PC-3 (cell line): ENCODE data around the gene SLCO2B1. TPM values are rescaled to one million over a fixed set of nuclear protein-coding genes. Genes with fewer than 3 reads are reported as not detected.

Experiments used
- ATAC-seq: fragments of 200-7000 bp; cut with Tn5 transposase; 2 replicates; pipeline ENCODE4 v1.9.1; 2020; ENCODE audit warnings: mild to moderate bottlenecking, moderate library complexity
- BruUV-seq: library from RNA; stranded (reverse); fragments of 400-500 nt; replicated peaks from 2 replicates; lab custom pipeline; 2021; lab: Mats Ljungman, UMichigan
- CTCF ChIA-PET: fragments of 300-600 bp; sonication (Branson Sonifier 250); formaldehyde crosslinking; loops from one replicate; lab custom pipeline; 2022; ENCODE audit warnings: antibody characterized with exemption; lab: Charles Lee
- POLR2A ChIA-PET: fragments of 300-600 bp; sonication (Branson Sonifier 250); formaldehyde crosslinking; loops from one replicate; lab custom pipeline; 2022; ENCODE audit warnings: antibody characterized with exemption; ENCODE audit not compliant: unreplicated experiment; lab: Charles Lee
- DNase-seq: peaks from one replicate; pipeline ENCODE4 v3.0.0-alpha.2; 2015
- H2AFZ ChIP-seq: fragments of 300-600 bp; sonication (generic); 2 replicates; pipeline ENCODE4 v1.6.0; 2016; ENCODE audit warnings: antibody characterized with exemption, low read length
- H3F3A ChIP-seq: fragments of 300-600 bp; sonication (generic); one replicate; pipeline ENCODE4 v1.6.0; 2017; ENCODE audit warnings: antibody characterized with exemption, low read length, control low read depth, mild to moderate bottlenecking; ENCODE audit not compliant: unreplicated experiment
- H3K27ac ChIP-seq: fragments of 300-600 bp; sonication (generic); 2 replicates; pipeline ENCODE4 v1.5.1; 2016; ENCODE audit warnings: mild to moderate bottlenecking, low read length
- H3K27me3 ChIP-seq: fragments of 300-600 bp; sonication (generic); 2 replicates; pipeline ENCODE4 v1.6.1; 2016; ENCODE audit warnings: low read length, mixed read lengths
- H3K36me3 ChIP-seq: fragments of 300-600 bp; sonication (generic); 2 replicates; pipeline ENCODE4 v1.6.1; 2016; ENCODE audit warnings: low read depth, mixed run types, low read length, mixed read lengths
- H3K4me1 ChIP-seq: fragments of 300-600 bp; sonication (generic); 2 replicates; pipeline ENCODE4 v1.5.1; 2016; ENCODE audit warnings: low read length; ENCODE audit not compliant: insufficient read depth
- H3K4me2 ChIP-seq: fragments of 300-600 bp; sonication (generic); 2 replicates; pipeline ENCODE4 v1.6.0; 2016; ENCODE audit warnings: low read length
- H3K4me3 ChIP-seq: fragments of 300-600 bp; sonication (generic); 2 replicates; pipeline ENCODE4 v1.5.1; 2016; ENCODE audit warnings: mild to moderate bottlenecking, low read length, mixed read lengths
- H3K79me2 ChIP-seq: fragments of 300-600 bp; sonication (generic); 2 replicates; pipeline ENCODE4 v1.6.1; 2017; ENCODE audit warnings: low read length, mixed read lengths
- H3K9ac ChIP-seq: fragments of 300-600 bp; sonication (generic); 2 replicates; pipeline ENCODE4 v1.6.0; 2016; ENCODE audit warnings: mild to moderate bottlenecking, low read length
- H3K9me2 ChIP-seq: fragments of 300-600 bp; sonication (generic); replicated peaks from 2 replicates; pipeline ENCODE4 v1.6.1; 2016; ENCODE audit warnings: mixed run types, low read length, mixed read lengths
- H3K9me3 ChIP-seq: fragments of 300-600 bp; sonication (generic); 2 replicates; pipeline ENCODE4 v1.6.1; 2016; ENCODE audit warnings: low read length, mixed read lengths
- H4K20me1 ChIP-seq: fragments of 300-600 bp; sonication (generic); 2 replicates; pipeline ENCODE4 v1.6.1; 2016; ENCODE audit warnings: low read length, mixed read lengths
- EZH2 ChIP-seq: fragments of 300-600 bp; sonication (generic); IDR thresholded peaks from one replicate; pipeline ENCODE4 v1.6.1; 2017; ENCODE audit warnings: antibody characterized with exemption, mild to moderate bottlenecking, low read length; ENCODE audit not compliant: unreplicated experiment
- EZH2phosphoT487 ChIP-seq: fragments of 300-600 bp; sonication (generic); IDR thresholded peaks from 2 replicates; pipeline ENCODE4 v1.6.1; 2018; ENCODE audit warnings: mild to moderate bottlenecking, antibody characterized with exemption, low read length, borderline replicate concordance
- intact Hi-C: fragments of 100-400 bp; cut with micrococcal nuclease; formaldehyde crosslinking; loops from 2 replicates; pipeline ENCODE4 v1.9.0; 2023
- total RNA-seq: library from RNA; depleted of rRNA; stranded (reverse); fragments of >200 nt; gene quantifications from 2 replicates; pipeline ENCODE4 v1.2.3, GENCODE V29; 2014
- TF ChIP-seq, protein P1 (sequence below): fragments of 300-600 bp; sonication (generic); conservative IDR thresholded peaks from 2 replicates; pipeline ENCODE4 v1.5.1; 2017; ENCODE audit warnings: antibody characterized with exemption, low read depth, mild to moderate bottlenecking, low read length

Gene SLCO2B1
- total RNA-seq, 1 experiment from 2014 or later, result not detected

GRCh38 chr11:75114465-75114864 is 36.4 kb upstream of the SLCO2B1 start:
- H3F3A ChIP-seq, result no peaks in the 10 kb centered on the region
- intact Hi-C loops, result no loop called here
- no peak for ATAC-seq
- H3K4me3 ChIP-seq, result no peak overlapping the region
- no peak overlapping the region for H3K9ac ChIP-seq
- CTCF ChIA-PET, result no interaction called here
- H2AFZ ChIP-seq, result no peak overlapping the region
- H3K79me2 ChIP-seq, result no peaks in the 10 kb centered on the region
- H3K27ac ChIP-seq, result no peak overlapping the region
- TF ChIP-seq EZH2 (no peak), EZH2phosphoT487 (no peak)
- TF ChIP-seq, protein P1, sequence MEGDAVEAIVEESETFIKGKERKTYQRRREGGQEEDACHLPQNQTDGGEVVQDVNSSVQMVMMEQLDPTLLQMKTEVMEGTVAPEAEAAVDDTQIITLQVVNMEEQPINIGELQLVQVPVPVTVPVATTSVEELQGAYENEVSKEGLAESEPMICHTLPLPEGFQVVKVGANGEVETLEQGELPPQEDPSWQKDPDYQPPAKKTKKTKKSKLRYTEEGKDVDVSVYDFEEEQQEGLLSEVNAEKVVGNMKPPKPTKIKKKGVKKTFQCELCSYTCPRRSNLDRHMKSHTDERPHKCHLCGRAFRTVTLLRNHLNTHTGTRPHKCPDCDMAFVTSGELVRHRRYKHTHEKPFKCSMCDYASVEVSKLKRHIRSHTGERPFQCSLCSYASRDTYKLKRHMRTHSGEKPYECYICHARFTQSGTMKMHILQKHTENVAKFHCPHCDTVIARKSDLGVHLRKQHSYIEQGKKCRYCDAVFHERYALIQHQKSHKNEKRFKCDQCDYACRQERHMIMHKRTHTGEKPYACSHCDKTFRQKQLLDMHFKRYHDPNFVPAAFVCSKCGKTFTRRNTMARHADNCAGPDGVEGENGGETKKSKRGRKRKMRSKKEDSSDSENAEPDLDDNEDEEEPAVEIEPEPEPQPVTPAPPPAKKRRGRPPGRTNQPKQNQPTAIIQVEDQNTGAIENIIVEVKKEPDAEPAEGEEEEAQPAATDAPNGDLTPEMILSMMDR, result no peak
- no TSS peak for BruUV-seq
- no peaks in the 10 kb centered on the region for H3K4me1 ChIP-seq
- POLR2A ChIA-PET, result no interaction called here
- no peak overlapping the region for H3K4me2 ChIP-seq
- H3K27me3 ChIP-seq, result peaks cover 8% of the 10 kb centered on the region
- no peaks in the 10 kb centered on the region for H3K36me3 ChIP-seq
- H4K20me1 ChIP-seq, result no peaks in the 10 kb centered on the region
- peaks cover 8% of the 10 kb centered on the region for H3K9me3 ChIP-seq
- no peaks in the 10 kb centered on the region for H3K9me2 ChIP-seq
- no peak for DNase-seq

- Histone ChIP-seq H3K27ac (no peak overlapping the region), H3K9me3 (peaks cover 8% of the 10 kb centered on the region), H2AFZ (no peak overlapping the region), H3K79me2 (no peaks in the 10 kb centered on the region), H4K20me1 (no peaks in the 10 kb centered on the region), H3F3A (no peaks in the 10 kb centered on the region), H3K27me3 (peaks cover 8% of the 10 kb centered on the region), H3K4me2 (no peak overlapping the region), H3K4me3 (no peak overlapping the region), H3K4me1 (no peaks in the 10 kb centered on the region), H3K9ac (no peak overlapping the region), H3K36me3 (no peaks in the 10 kb centered on the region), H3K9me2 (no peaks in the 10 kb centered on the region)
- ATAC-seq (no peak), DNase-seq (no peak)
- no TSS peak for BruUV-seq
- TF ChIP-seq, protein P1, result no peak
- TF ChIP-seq EZH2phosphoT487 (no peak), EZH2 (no peak)
- POLR2A ChIA-PET, result no interaction called here
- intact Hi-C loops, result no loop called here
- CTCF ChIA-PET, result no interaction called here
Measured at GRCh38 chr11:75118577-75118976, 32.3 kb upstream of the SLCO2B1 start.

DNA sequence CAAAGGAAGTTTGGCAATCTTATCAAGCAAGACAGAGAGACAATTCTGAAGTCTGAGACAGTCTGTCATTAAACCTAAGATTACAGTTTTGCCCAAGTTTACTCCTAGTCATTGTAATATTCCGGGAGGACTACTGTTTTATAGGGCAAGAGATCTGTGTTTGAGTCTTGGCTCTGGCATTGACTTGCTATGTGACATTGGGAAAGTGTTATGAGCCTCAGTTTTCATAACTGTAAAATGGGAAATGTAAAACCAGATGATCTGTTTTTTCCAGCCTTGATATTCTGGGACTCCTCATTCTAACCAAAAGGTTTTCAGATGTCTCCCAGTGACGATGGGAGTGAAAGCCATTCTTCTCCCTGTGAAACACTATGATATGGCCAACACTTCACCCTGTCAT is 24.3 kb upstream of the SLCO2B1 start:
- Histone ChIP-seq H3K36me3 (no peaks in the 10 kb centered on the region), H3K79me2 (no peaks in the 10 kb centered on the region), H3K9ac (no peak overlapping the region), H3K27me3 (peaks cover 22% of the 10 kb centered on the region), H3F3A (no peaks in the 10 kb centered on the region), H3K4me1 (no peaks in the 10 kb centered on the region), H3K4me3 (no peak overlapping the region), H3K9me2 (no peaks in the 10 kb centered on the region), H3K27ac (no peak overlapping the region), H3K9me3 (no peaks in the 10 kb centered on the region), H3K4me2 (no peak overlapping the region), H2AFZ (no peak overlapping the region), H4K20me1 (no peaks in the 10 kb centered on the region)
- TF ChIP-seq, protein P1, result no peak
- TF ChIP-seq EZH2, result no peak
- no peak for TF ChIP-seq EZH2phosphoT487
- BruUV-seq, result no TSS peak
- CTCF ChIA-PET, result no interaction called here
- DNase-seq (no peak), ATAC-seq (no peak)
- intact Hi-C loops, result no loop called here
- POLR2A ChIA-PET, result no interaction called here
